ENCODE results near the gene HK1.
A peak's percentile ranks its signal among the peaks of the same experiment; 100 is the strongest.
"Not testable (repeated sequence)": the region's sequence is repeated elsewhere in the genome, so short reads cannot be mapped to it uniquely, and the experiment has no call there.

HK1 gene

DNA sequence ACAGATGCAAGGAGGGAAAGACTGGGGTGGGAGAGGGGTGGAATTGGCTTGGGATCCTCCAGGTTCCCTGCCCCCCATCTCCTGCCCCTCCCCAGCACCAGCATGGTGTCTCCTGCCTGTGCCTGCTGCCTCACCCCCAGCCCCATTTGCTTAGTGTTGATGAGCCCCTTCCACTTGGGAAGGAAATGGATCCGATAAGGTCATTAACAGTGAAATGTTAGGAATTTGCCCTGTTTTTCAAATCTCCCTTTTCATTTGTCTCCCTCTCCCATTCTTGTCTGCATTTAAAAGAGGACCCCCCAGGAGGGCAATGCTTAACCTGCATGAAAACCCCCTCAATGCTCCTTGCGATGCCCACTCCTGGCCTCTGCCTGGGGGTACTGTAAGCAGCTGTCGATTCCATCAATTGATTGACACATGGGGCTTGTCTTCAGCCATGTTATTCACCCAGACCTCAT, 51.5 kb downstream of the HK1 start:
- no peak for DNase-seq (ENCODE audit: low read depth)
- TF ChIP-seq, protein P1, sequence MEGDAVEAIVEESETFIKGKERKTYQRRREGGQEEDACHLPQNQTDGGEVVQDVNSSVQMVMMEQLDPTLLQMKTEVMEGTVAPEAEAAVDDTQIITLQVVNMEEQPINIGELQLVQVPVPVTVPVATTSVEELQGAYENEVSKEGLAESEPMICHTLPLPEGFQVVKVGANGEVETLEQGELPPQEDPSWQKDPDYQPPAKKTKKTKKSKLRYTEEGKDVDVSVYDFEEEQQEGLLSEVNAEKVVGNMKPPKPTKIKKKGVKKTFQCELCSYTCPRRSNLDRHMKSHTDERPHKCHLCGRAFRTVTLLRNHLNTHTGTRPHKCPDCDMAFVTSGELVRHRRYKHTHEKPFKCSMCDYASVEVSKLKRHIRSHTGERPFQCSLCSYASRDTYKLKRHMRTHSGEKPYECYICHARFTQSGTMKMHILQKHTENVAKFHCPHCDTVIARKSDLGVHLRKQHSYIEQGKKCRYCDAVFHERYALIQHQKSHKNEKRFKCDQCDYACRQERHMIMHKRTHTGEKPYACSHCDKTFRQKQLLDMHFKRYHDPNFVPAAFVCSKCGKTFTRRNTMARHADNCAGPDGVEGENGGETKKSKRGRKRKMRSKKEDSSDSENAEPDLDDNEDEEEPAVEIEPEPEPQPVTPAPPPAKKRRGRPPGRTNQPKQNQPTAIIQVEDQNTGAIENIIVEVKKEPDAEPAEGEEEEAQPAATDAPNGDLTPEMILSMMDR (IDR thresholded peaks at IDR 0.05; ENCODE audit: low read depth, low read length), result no peak
- TF ChIP-seq MAX (IDR thresholded peaks at IDR 0.05; ENCODE audit: low read depth, low read length) (no peak), MYC (IDR thresholded peaks at IDR 0.05; ENCODE audit: low read depth, low read length) (no peak), POLR2A (IDR thresholded peaks at IDR 0.05; ENCODE audit: extremely low read depth, insufficient read length) (no peak)
- H3K4me3 ChIP-seq (ENCODE audit: low read depth, low read length), result no peak overlapping the region

- no peak overlapping the region for H3K4me3 ChIP-seq (ENCODE audit: low read depth, low read length)
- TF ChIP-seq MAX (IDR thresholded peaks at IDR 0.05; ENCODE audit: low read depth, low read length) (no peak), POLR2A (IDR thresholded peaks at IDR 0.05; ENCODE audit: extremely low read depth, insufficient read length) (no peak), MYC (IDR thresholded peaks at IDR 0.05; ENCODE audit: low read depth, low read length) (no peak)
- TF ChIP-seq, protein P1 (IDR thresholded peaks at IDR 0.05; ENCODE audit: low read depth, low read length), result no peak
- DNase-seq (ENCODE audit: low read depth), result no peak
Observed at GRCh38 chr10:69331161-69331560, 52.9 kb downstream of the HK1 start.

DNA sequence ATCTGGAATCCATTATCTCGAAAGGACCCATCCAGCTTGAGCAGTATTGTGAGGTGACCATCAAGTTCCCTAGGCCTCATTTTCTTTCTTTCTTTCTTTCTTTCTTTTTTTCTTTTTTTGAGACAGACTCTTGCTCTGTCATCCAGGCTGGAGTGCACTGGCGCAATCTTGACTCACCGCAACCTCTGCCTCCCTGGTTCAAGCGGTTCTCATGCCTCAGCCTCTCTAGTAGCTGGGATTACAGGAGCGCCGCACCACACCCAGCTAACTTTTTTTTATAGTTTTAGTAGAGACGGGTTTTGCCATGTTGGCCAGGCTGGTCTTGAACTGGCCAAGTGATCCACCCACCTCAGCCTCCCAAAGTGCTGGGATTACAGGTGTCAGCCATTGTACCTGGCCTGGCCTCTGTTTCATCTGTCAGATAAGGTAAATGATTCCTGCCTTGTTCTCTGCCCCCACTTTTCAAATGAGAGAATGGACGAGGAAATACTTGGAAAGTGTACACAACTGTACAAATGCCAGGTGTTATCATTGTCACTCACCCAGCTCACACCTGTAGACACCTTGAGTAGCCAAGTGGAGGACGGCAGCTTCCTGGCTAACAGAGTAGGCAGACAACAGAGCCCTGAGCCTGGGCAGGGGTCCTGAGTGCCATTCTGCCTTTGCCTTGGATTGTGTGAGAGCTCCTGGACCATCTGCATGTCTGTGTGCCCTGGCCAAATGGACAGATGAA, 54.1 kb downstream of the HK1 start:
- no peak for DNase-seq (ENCODE audit: low read depth)
- H3K4me3 ChIP-seq (ENCODE audit: low read depth, low read length), result no peak overlapping the region
- TF ChIP-seq, protein P1 (IDR thresholded peaks at IDR 0.05; ENCODE audit: low read depth, low read length), result no peak
- no peak for TF ChIP-seq POLR2A (IDR thresholded peaks at IDR 0.05; ENCODE audit: extremely low read depth, insufficient read length)
- TF ChIP-seq MAX (IDR thresholded peaks at IDR 0.05; ENCODE audit: low read depth, low read length), result no peak
- no peak for TF ChIP-seq MYC (IDR thresholded peaks at IDR 0.05; ENCODE audit: low read depth, low read length)

GRCh38 chr10:69333205-69333604, 54.9 kb downstream of the HK1 start:
- no peak for DNase-seq (ENCODE audit: low read depth)
- H3K4me3 ChIP-seq (ENCODE audit: low read depth, low read length), result no peak overlapping the region
- TF ChIP-seq MAX (IDR thresholded peaks at IDR 0.05; ENCODE audit: low read depth, low read length) (no peak), MYC (IDR thresholded peaks at IDR 0.05; ENCODE audit: low read depth, low read length) (no peak), POLR2A (IDR thresholded peaks at IDR 0.05; ENCODE audit: extremely low read depth, insufficient read length) (no peak)
- TF ChIP-seq, protein P1 (IDR thresholded peaks at IDR 0.05; ENCODE audit: low read depth, low read length), result no peak

DNA sequence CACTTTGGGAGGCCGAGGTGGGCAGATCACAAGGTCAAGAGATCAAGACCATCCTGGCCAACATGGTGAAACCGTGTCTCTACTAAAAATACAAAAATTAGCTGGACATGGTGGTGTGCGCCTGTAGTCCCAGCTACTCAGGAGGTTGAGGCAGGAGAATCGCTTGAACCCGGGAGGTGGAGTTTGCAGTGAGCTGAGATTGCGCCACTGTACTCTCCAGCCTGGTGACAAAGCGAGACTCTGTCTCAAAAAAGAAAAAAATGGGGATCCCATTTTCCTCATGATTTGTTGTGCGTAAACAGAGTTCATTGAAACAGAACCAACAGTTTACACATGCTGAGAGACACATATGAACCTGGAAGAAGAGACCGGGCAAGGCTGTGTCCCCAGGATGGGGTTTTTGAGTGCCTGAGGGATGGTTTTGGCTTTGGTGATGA, 55.6 kb downstream of the HK1 start:
- not testable (repeated sequence) for DNase-seq (ENCODE audit: low read depth); H3K4me3 ChIP-seq (ENCODE audit: low read depth, low read length)

- TF ChIP-seq MYC (IDR thresholded peaks at IDR 0.05; ENCODE audit: low read depth, low read length) (no peak), MAX (IDR thresholded peaks at IDR 0.05; ENCODE audit: low read depth, low read length) (peak; percentile 23; the same call in 1 of the 2 replicates), POLR2A (IDR thresholded peaks at IDR 0.05; ENCODE audit: extremely low read depth, insufficient read length) (no peak)
- TF ChIP-seq, protein P1 (IDR thresholded peaks at IDR 0.05; ENCODE audit: low read depth, low read length), result no peak
- DNase-seq (ENCODE audit: low read depth), result no peak
- H3K4me3 ChIP-seq (ENCODE audit: low read depth, low read length), result no peak overlapping the region
Observed at GRCh38 chr10:69334302-69335062, 56.2 kb downstream of the HK1 start.

All from NB4 (cell line).